MCF 10A (cell line): ENCODE results near the gene RSL24D1. TPM values are rescaled to one million over a fixed set of nuclear protein-coding genes. Genes with fewer than 3 reads are reported as not detected.

Source experiments
- Bru-seq: library from RNA; stranded (reverse); fragments of 400-500 nt; gene quantifications from one replicate; lab custom pipeline; 2021; lab: Mats Ljungman, UMichigan
- BruChase-seq, 2 experiments: library from RNA; stranded (reverse); fragments of 400-500 nt; gene quantifications; one replicate each; lab custom pipeline; 2021; lab: Mats Ljungman, UMichigan
- BruUV-seq: library from RNA; stranded (reverse); fragments of 400-500 nt; replicated peaks from 2 replicates; lab custom pipeline; 2021; lab: Mats Ljungman, UMichigan
- CTCF ChIA-PET: fragments of 300-600 bp; sonication (Branson Sonifier 250); formaldehyde crosslinking; extraction: SDS; loops from one replicate; lab custom pipeline; 2021; ENCODE audit warnings: antibody characterized with exemption, inconsistent platforms; lab: Yijun Ruan, JAX
- POLR2A ChIA-PET: fragments of 300-600, 350-650 bp; sonication (Branson Sonifier 250); formaldehyde crosslinking; extraction: SDS; loops from one replicate; lab custom pipeline; 2020; ENCODE audit warnings: antibody characterized with exemption, inconsistent platforms; lab: Yijun Ruan, JAX
- DNase-seq: peaks from one replicate; pipeline ENCODE4 v3.0.0-alpha.2; 2018; ENCODE audit not compliant: unreplicated experiment
- H3K27ac Mint-ChIP-seq: one replicate; pipeline ENCODE4 v1.8.0; 2022; ENCODE audit warnings: mild to moderate bottlenecking, low read depth, mixed read lengths; ENCODE audit not compliant: unreplicated experiment
- H3K27me3 Mint-ChIP-seq: one replicate; pipeline ENCODE4 v1.8.0; 2022; ENCODE audit warnings: mixed read lengths; ENCODE audit not compliant: insufficient read depth, unreplicated experiment
- H3K36me3 Mint-ChIP-seq: one replicate; pipeline ENCODE4 v1.8.0; 2022; ENCODE audit warnings: mild to moderate bottlenecking, moderate library complexity, mixed read lengths; ENCODE audit not compliant: insufficient read depth, unreplicated experiment
- H3K4me1 Mint-ChIP-seq: one replicate; pipeline ENCODE4 v1.8.0; 2022; ENCODE audit warnings: mixed read lengths; ENCODE audit not compliant: insufficient read depth, unreplicated experiment
- H3K4me3 Mint-ChIP-seq: one replicate; pipeline ENCODE4 v1.8.0; 2022; ENCODE audit warnings: mild to moderate bottlenecking, moderate library complexity, mixed read lengths; ENCODE audit not compliant: unreplicated experiment
- H3K9me3 Mint-ChIP-seq: one replicate; pipeline ENCODE4 v1.8.0; 2022; ENCODE audit warnings: mixed read lengths; ENCODE audit not compliant: unreplicated experiment
- intact Hi-C: fragments of 100-400 bp; cut with micrococcal nuclease; formaldehyde crosslinking; loops from 2 replicates; pipeline ENCODE4 v1.14.1; 2022
- long read RNA-seq: library from polyadenylated mRNA; stranded (forward); transcript quantifications from one replicate; pipeline ENCODE4 v2.0.0, GENCODE V29; 2022
- total RNA-seq: library from RNA; stranded (reverse); gene quantifications from 2 replicates; pipeline ENCODE4 v1.2.3, GENCODE V29; 2022
- TF ChIP-seq, protein P1 (sequence below): fragments of 200-600 bp; IDR thresholded peaks from one replicate; pipeline ENCODE4 v1.8.0; 2022; ENCODE audit warnings: antibody characterized with exemption, mild to moderate bottlenecking; ENCODE audit not compliant: unreplicated experiment

Gene RSL24D1
- total RNA-seq (162 and 167 TPM in 2 replicates), Bru-seq, nascent RNA (percentile 98 among the genes with signal in this experiment), BruChase-seq, experiment 1, labeled RNA remaining after a 6-hour chase (percentile 99 among the genes with signal in this experiment), BruChase-seq, experiment 2, labeled RNA remaining after a 2-hour chase (percentile 98 among the genes with signal in this experiment)
- long read RNA-seq, transcript RSL24D1-201 (6 exons, 2,015 nt): major isoform, 555 of 575 reads
- long read RNA-seq, partial matches to known transcripts: 5 of 575 reads
- long read RNA-seq, other reads (novel, unspliced or antisense): 15 of 575 reads

GRCh38 chr15:55196458-55197361 is at the start of gene RSL24D1:
Gene RSL24D1 (minus strand): TSS chr15:55196941. CDS start chr15:55196890, 51 bp downstream.
- no peaks in the 10 kb centered on the region for H3K27me3 Mint-ChIP-seq
- no peak within 1 kb of the TSS for H3K27ac Mint-ChIP-seq
- H3K36me3 Mint-ChIP-seq: peaks cover 8% of the 10 kb centered on the region
- H3K4me3 Mint-ChIP-seq: no peak within 1 kb of the TSS
- peaks cover 18% of the 10 kb centered on the region for H3K4me1 Mint-ChIP-seq
- intact Hi-C loops: loop anchor here (1.0 kb wide), 1 partner anchor 94 kb away; no protein-coding TSS in a partner anchor
- H3K9me3 Mint-ChIP-seq: peaks cover 8% of the 10 kb centered on the region
- TSS peak; percentile 59 for BruUV-seq
- peak; percentile 99 for DNase-seq
- TF ChIP-seq, protein P1, sequence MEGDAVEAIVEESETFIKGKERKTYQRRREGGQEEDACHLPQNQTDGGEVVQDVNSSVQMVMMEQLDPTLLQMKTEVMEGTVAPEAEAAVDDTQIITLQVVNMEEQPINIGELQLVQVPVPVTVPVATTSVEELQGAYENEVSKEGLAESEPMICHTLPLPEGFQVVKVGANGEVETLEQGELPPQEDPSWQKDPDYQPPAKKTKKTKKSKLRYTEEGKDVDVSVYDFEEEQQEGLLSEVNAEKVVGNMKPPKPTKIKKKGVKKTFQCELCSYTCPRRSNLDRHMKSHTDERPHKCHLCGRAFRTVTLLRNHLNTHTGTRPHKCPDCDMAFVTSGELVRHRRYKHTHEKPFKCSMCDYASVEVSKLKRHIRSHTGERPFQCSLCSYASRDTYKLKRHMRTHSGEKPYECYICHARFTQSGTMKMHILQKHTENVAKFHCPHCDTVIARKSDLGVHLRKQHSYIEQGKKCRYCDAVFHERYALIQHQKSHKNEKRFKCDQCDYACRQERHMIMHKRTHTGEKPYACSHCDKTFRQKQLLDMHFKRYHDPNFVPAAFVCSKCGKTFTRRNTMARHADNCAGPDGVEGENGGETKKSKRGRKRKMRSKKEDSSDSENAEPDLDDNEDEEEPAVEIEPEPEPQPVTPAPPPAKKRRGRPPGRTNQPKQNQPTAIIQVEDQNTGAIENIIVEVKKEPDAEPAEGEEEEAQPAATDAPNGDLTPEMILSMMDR: peak; percentile 22
- ChIA-PET POLR2A (interaction anchor here (0.7 to 3.0 kb wide), 18 partner anchors 10 to 1238 kb away, joined by 3 to 22 read pairs (median 6); partner anchors contain the start of genes CCPG1, PIERCE2, PIGB and PIGBOS1), CTCF (interaction anchor here (0.5 to 2.4 kb wide), 5 partner anchors 11 to 1316 kb away, joined by 4 to 12 read pairs (median 6); no protein-coding TSS in a partner anchor)

DNA sequence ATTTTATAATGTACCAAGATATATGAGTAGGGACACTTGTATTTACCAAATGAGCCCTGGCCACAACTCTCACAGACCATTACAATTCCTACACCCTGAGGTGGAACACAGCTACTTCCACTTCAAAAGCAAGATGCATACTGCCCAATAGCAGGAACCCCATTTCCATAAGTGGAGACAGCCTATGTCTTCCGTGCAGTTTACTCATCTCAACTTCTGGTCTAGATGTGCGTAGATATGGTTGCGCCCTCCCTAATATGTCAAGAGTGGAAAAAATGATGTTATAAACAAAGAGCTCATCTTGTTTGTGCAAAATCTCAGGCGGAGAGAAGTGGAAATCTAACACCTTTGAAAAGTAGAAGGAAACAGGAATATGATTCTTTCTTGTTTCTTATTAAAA is 48.3 kb upstream of the RSL24D1 start:
- no peaks in the 10 kb centered on the region for H3K9me3 Mint-ChIP-seq
- DNase-seq: no peak
- ChIA-PET CTCF (interaction anchor here (0.6 to 1.6 kb wide), 3 partner anchors 8 to 28 kb away, joined by 3 to 6 read pairs (median 5); no protein-coding TSS in a partner anchor), POLR2A (no interaction called here)
- peaks cover 10% of the 10 kb centered on the region for H3K4me1 Mint-ChIP-seq
- H3K27me3 Mint-ChIP-seq: no peaks in the 10 kb centered on the region
- H3K36me3 Mint-ChIP-seq: no peaks in the 10 kb centered on the region
- TF ChIP-seq, protein P1: no peak
- no TSS peak for BruUV-seq
- H3K27ac Mint-ChIP-seq: no peak overlapping the region
- intact Hi-C loops: no loop called here
- no peak overlapping the region for H3K4me3 Mint-ChIP-seq

DNA sequence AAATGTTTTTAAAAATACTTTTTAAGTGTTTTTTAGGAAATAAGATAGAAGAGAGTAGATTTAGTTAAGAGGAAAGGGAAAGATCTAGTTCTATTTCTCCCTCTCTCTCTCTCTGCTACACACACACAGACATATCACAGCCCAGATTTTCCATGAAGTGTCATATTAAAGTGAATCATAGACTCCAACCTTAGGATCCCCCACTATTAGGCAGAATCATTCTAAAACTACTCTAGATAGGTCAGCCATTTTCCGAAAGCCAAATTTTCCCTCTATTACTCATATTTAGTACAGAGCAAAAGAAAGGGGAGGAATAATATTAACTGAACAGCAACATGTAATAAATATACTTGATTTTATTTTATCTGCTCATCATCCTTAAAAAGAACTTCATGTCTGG is 45.1 kb upstream of the RSL24D1 start:
- intact Hi-C loops: no loop called here

More for the DNA sequence above, 45.1 kb upstream of the RSL24D1 start:
- CTCF ChIA-PET: interaction anchor here (2.7 kb wide), 1 partner anchor 49 kb away, joined by 8 read pairs; no protein-coding TSS in a partner anchor
- TF ChIP-seq, protein P1: no peak
- Mint-ChIP-seq H3K27me3 (no peaks in the 10 kb centered on the region), H3K27ac (no peak overlapping the region), H3K4me1 (no peaks in the 10 kb centered on the region), H3K4me3 (no peak overlapping the region), H3K36me3 (no peaks in the 10 kb centered on the region), H3K9me3 (no peaks in the 10 kb centered on the region)
- no TSS peak for BruUV-seq
- no peak for DNase-seq
- POLR2A ChIA-PET: interaction anchor here (0.9 to 2.0 kb wide), 3 partner anchors 9 to 21 kb away, joined by 3 to 7 read pairs (median 4); no protein-coding TSS in a partner anchor
